Mesothelial cell of epicardium (in vitro differentiated cells): Measurements from ENCODE around the gene SNPH. TPM values are rescaled to one million over a fixed set of nuclear protein-coding genes. Genes with fewer than 3 reads are reported as not detected.
"Not testable (repeated sequence)": the region's sequence is repeated elsewhere in the genome, so short reads cannot be mapped to it uniquely, and the experiment has no call there.

Source experiments
- DNase-seq, 2 experiments: peaks; one replicate each; pipeline ENCODE4 v3.0.0; 2021; ENCODE audit warnings: low spot score in 2 of 2; ENCODE audit not compliant: unreplicated experiment in 2 of 2
- H3K27ac Mint-ChIP-seq: 2 replicates; pipeline ENCODE4 v1.8.0; 2021; ENCODE audit warnings: mixed read lengths
- H3K27me3 Mint-ChIP-seq: 2 replicates; pipeline ENCODE4 v1.8.0; 2021; ENCODE audit warnings: low read depth, mixed read lengths
- H3K36me3 Mint-ChIP-seq: 2 replicates; pipeline ENCODE4 v1.8.0; 2021; ENCODE audit warnings: mixed read lengths
- H3K4me1 Mint-ChIP-seq: 2 replicates; pipeline ENCODE4 v1.8.0; 2021; ENCODE audit warnings: mixed read lengths
- H3K4me3 Mint-ChIP-seq: 2 replicates; pipeline ENCODE4 v1.8.0; 2021; ENCODE audit warnings: mild to moderate bottlenecking, moderate library complexity, mixed read lengths
- H3K9me3 Mint-ChIP-seq: 2 replicates; pipeline ENCODE4 v1.8.0; 2021; ENCODE audit warnings: mixed read lengths
- total RNA-seq: library from RNA; stranded (reverse); gene quantifications from 3 replicates; pipeline ENCODE4 v1.2.1, GENCODE V29; 2021
- TF ChIP-seq, protein P1 (sequence below): fragments of 200-600 bp; sonication (generic); IDR thresholded peaks from one replicate; pipeline ENCODE4 v1.5.0; 2021; ENCODE audit warnings: antibody characterized with exemption; ENCODE audit not compliant: unreplicated experiment

Gene SNPH
- total RNA-seq, 1 donor from 2014 or later: 3.4 TPM

DNA sequence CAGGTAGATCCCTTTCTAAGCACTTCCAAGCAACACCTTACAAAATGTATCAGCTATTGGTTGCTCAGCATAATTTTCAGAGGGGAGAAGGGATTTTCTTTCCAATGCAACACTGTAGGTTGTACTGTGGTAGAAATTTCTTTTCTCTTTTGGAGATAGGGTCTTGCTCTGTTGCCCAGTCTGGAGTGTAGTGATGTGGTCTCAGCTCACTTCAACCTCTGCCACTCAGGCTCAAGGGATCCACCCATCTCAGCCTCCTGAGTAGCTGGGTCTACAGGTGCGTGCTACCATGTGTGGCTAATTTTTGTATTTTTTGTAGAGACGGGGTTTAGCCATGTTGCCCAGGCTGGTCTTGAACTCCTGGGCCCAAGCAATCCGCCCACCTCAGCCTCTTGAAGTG, 24.0 kb upstream of the SNPH start:
- H3K9me3 Mint-ChIP-seq: no peaks in the 10 kb centered on the region
- no peaks in the 10 kb centered on the region for H3K4me1 Mint-ChIP-seq
- no peak for DNase-seq
- H3K27ac Mint-ChIP-seq: no peak overlapping the region
- TF ChIP-seq, protein P1, sequence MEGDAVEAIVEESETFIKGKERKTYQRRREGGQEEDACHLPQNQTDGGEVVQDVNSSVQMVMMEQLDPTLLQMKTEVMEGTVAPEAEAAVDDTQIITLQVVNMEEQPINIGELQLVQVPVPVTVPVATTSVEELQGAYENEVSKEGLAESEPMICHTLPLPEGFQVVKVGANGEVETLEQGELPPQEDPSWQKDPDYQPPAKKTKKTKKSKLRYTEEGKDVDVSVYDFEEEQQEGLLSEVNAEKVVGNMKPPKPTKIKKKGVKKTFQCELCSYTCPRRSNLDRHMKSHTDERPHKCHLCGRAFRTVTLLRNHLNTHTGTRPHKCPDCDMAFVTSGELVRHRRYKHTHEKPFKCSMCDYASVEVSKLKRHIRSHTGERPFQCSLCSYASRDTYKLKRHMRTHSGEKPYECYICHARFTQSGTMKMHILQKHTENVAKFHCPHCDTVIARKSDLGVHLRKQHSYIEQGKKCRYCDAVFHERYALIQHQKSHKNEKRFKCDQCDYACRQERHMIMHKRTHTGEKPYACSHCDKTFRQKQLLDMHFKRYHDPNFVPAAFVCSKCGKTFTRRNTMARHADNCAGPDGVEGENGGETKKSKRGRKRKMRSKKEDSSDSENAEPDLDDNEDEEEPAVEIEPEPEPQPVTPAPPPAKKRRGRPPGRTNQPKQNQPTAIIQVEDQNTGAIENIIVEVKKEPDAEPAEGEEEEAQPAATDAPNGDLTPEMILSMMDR: no peak
- no peaks in the 10 kb centered on the region for H3K36me3 Mint-ChIP-seq
- no peak overlapping the region for H3K4me3 Mint-ChIP-seq
- peaks cover 22% of the 10 kb centered on the region for H3K27me3 Mint-ChIP-seq

DNA sequence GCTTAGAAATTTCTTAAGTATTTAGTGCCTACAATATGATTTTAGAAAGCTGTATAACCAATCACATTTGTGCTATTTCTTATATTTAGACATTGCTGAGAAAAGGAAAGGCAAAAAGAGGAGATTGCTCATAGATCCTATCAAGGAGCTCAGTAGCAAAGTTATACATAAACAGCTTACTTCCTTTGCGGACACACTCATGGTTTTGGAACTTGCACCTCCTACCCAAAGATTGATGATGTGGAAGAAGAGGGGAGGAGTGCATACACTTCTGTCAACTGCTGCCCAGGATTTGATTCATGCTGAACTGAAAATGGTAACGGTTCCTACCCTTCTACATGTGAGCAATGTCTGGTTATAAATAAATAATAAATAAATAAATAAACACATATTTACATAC, 23.6 kb upstream of the SNPH start:
- Mint-ChIP-seq H3K4me1 (no peaks in the 10 kb centered on the region), H3K36me3 (no peaks in the 10 kb centered on the region), H3K27me3 (peaks cover 19% of the 10 kb centered on the region), H3K27ac (no peak overlapping the region), H3K4me3 (no peak overlapping the region), H3K9me3 (no peaks in the 10 kb centered on the region)
- TF ChIP-seq, protein P1: no peak
- DNase-seq: no peak

DNA sequence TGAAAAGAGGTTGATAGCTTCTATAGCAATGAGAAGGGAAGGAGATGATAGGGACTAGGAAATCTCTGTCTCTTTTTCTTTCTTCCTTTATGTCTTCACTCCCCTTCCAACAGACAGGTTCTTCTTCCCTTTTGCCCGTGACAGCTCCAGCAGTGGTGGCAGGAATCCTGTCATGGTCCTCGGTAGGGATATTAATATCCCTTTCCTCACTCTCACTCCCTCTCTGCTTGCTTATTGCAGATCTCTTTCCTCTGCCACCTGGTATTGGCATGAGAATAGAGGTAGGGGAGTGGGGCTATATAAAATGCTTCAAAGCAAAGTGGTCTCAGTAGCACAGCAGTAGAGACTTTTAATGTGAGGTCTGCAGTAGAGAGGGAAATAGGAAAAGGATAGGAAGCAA, 20.5 kb upstream of the SNPH start:
- Mint-ChIP-seq H3K4me3 (no peak overlapping the region), H3K27me3 (peaks cover 15% of the 10 kb centered on the region), H3K27ac (no peak overlapping the region), H3K4me1 (no peaks in the 10 kb centered on the region), H3K36me3 (no peaks in the 10 kb centered on the region), H3K9me3 (no peaks in the 10 kb centered on the region)
- TF ChIP-seq, protein P1: no peak
- DNase-seq: no peak

DNA sequence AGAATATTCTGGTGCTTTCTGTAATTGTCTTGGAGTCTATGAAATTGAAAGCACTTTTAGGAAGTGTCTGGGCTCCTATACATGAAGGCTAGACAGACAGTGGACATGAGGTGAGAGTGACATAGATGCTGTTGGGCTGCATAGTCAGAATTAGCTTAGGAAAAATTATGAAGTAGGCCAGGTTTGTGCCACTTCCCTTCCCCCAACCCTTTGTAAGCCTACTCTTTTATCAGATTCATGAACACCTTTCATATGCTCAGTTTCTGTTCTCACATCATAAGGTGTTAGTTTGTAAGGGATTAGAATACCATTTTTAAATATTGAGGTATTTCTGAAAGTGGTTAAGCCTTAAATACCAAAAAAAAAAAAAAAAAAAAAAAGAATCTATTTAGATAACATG, 18.4 kb upstream of the SNPH start:
- Mint-ChIP-seq H3K4me1 (no peaks in the 10 kb centered on the region), H3K27ac (no peak overlapping the region), H3K27me3 (peaks cover 18% of the 10 kb centered on the region), H3K9me3 (peaks cover 6% of the 10 kb centered on the region), H3K4me3 (no peak overlapping the region), H3K36me3 (no peaks in the 10 kb centered on the region)
- no peak for DNase-seq
- TF ChIP-seq, protein P1: no peak

DNA sequence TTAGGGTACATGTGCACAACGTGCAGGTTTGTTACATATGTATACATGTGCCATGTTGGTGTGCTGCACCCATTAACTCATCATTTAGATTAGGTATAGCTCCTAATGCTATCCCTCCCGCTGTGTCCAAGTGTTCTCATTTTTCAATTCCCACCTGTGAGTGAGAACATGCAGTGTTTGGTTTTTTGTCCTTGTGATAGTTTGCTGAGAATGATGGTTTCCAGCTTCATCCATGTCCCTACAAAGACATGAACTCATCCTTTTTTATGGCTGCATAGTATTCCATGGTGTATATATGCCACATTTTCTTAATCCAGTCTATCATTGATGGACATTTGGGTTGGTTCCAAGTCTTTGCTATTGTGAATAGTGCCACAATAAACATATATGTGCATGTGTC, 15.8 kb upstream of the SNPH start:
- DNase-seq, H3K9me3 Mint-ChIP-seq, H3K36me3 Mint-ChIP-seq, H3K4me1 Mint-ChIP-seq, H3K4me3 Mint-ChIP-seq, H3K27ac Mint-ChIP-seq: not testable (repeated sequence)
- peaks cover 29% of the 10 kb centered on the region for H3K27me3 Mint-ChIP-seq

DNA sequence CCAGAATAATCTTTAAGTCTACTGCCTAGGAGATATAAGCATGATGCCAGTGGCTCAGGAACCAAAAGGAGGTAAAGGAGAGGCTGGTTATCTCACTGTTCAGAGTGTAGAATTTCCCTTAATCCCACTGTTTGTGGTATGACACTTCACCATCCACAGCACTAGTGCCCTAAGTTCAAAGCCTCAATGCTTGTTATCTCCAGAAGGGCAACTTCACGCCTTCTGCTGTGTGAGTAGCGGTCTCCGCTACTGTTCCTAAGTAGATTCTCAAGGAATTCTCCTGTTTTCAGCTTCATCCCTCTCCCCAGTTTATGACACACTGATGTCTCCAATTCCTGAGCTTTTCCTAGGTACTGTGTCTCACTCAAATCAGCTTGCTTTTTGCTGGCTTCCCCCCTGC, 13.7 kb upstream of the SNPH start:
- Mint-ChIP-seq H3K9me3 (peaks cover 9% of the 10 kb centered on the region), H3K27me3 (peaks cover 32% of the 10 kb centered on the region), H3K4me3 (no peak overlapping the region), H3K4me1 (no peaks in the 10 kb centered on the region), H3K27ac (no peak overlapping the region), H3K36me3 (no peaks in the 10 kb centered on the region)
- no peak for DNase-seq
- TF ChIP-seq, protein P1: no peak
